ENCODE data around the gene ZNF343. TPM values are rescaled to one million over a fixed set of nuclear protein-coding genes. Genes with fewer than 3 reads are reported as not detected.

Gene ZNF343
- total and polyA plus RNA-seq, 2 experiments from 2014 or later = 2.4 to 6.4 TPM

GRCh38 chr20:2516399-2516798 is 7.7 kb upstream of the ZNF343 start:
- H3F3A ChIP-seq (replicated peaks; ENCODE audit: low read depth) = no peaks in the 10 kb centered on the region
- H3K27me3 ChIP-seq (ENCODE audit: insufficient read depth) = peaks cover 100% of the 10 kb centered on the region
- H3K4me3 ChIP-seq = no peak overlapping the region
- no peak overlapping the region for H3K4me2 ChIP-seq
- peaks cover 52% of the 10 kb centered on the region for H3K27me3 Mint-ChIP-seq (ENCODE audit: insufficient read depth, low read depth, poor library complexity)
- H2AFZ ChIP-seq = no peak overlapping the region
- no peak for DNase-seq (ENCODE audit: low spot score)
- H3K4me1 Mint-ChIP-seq = no peaks in the 10 kb centered on the region
- H3K27ac ChIP-seq (ENCODE audit: low read depth) = no peak overlapping the region
- peaks cover 9% of the 10 kb centered on the region for H4K20me1 ChIP-seq (replicated peaks; ENCODE audit: insufficient read depth)
- H3K27ac Mint-ChIP-seq = no peak overlapping the region
- no peaks in the 10 kb centered on the region for H3K36me3 ChIP-seq (ENCODE audit: insufficient read depth)
- H3K36me3 Mint-ChIP-seq (ENCODE audit: low read depth) = no peaks in the 10 kb centered on the region
- no peaks in the 10 kb centered on the region for H3K4me1 ChIP-seq (ENCODE audit: insufficient read depth)
- TF ChIP-seq EZH2 (IDR thresholded peaks at IDR 0.05; ENCODE audit: low read depth, unreplicated experiment) = no peak
- no peak for TF ChIP-seq STAT1 (IDR thresholded peaks at IDR 0.05; ENCODE audit: unreplicated experiment)
- TF ChIP-seq ZNF114 (CRISPR knock-in tag; IDR thresholded peaks at IDR 0.05) = no peak
- TF ChIP-seq CREB1 (CRISPR knock-in tag; IDR thresholded peaks at IDR 0.05; ENCODE audit: low read depth) = no peak
- TF ChIP-seq, protein P1, sequence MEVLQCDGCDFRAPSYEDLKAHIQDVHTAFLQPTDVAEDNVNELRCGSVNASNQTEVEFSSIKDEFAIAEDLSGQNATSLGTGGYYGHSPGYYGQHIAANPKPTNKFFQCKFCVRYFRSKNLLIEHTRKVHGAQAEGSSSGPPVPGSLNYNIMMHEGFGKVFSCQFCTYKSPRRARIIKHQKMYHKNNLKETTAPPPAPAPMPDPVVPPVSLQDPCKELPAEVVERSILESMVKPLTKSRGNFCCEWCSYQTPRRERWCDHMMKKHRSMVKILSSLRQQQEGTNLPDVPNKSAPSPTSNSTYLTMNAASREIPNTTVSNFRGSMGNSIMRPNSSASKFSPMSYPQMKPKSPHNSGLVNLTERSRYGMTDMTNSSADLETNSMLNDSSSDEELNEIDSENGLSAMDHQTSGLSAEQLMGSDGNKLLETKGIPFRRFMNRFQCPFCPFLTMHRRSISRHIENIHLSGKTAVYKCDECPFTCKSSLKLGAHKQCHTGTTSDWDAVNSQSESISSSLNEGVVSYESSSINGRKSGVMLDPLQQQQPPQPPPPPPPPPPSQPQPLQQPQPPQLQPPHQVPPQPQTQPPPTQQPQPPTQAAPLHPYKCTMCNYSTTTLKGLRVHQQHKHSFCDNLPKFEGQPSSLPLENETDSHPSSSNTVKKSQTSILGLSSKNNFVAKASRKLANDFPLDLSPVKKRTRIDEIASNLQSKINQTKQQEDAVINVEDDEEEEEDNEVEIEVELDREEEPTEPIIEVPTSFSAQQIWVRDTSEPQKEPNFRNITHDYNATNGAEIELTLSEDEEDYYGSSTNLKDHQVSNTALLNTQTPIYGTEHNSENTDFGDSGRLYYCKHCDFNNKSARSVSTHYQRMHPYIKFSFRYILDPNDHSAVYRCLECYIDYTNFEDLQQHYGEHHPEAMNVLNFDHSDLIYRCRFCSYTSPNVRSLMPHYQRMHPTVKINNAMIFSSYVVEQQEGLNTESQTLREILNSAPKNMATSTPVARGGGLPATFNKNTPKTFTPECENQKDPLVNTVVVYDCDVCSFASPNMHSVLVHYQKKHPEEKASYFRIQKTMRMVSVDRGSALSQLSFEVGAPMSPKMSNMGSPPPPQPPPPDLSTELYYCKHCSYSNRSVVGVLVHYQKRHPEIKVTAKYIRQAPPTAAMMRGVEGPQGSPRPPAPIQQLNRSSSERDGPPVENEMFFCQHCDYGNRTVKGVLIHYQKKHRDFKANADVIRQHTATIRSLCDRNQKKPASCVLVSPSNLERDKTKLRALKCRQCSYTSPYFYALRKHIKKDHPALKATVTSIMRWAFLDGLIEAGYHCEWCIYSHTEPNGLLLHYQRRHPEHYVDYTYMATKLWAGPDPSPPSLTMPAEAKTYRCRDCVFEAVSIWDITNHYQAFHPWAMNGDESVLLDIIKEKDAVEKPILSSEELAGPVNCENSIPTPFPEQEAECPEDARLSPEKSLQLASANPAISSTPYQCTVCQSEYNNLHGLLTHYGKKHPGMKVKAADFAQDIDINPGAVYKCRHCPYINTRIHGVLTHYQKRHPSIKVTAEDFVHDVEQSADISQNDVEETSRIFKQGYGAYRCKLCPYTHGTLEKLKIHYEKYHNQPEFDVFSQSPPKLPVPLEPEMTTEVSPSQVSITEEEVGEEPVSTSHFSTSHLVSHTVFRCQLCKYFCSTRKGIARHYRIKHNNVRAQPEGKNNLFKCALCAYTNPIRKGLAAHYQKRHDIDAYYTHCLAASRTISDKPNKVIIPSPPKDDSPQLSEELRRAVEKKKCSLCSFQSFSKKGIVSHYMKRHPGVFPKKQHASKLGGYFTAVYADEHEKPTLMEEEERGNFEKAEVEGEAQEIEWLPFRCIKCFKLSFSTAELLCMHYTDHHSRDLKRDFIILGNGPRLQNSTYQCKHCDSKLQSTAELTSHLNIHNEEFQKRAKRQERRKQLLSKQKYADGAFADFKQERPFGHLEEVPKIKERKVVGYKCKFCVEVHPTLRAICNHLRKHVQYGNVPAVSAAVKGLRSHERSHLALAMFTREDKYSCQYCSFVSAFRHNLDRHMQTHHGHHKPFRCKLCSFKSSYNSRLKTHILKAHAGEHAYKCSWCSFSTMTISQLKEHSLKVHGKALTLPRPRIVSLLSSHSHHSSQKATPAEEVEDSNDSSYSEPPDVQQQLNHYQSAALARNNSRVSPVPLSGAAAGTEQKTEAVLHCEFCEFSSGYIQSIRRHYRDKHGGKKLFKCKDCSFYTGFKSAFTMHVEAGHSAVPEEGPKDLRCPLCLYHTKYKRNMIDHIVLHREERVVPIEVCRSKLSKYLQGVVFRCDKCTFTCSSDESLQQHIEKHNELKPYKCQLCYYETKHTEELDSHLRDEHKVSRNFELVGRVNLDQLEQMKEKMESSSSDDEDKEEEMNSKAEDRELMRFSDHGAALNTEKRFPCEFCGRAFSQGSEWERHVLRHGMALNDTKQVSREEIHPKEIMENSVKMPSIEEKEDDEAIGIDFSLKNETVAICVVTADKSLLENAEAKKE (CRISPR knock-in tag; IDR thresholded peaks at IDR 0.05) = no peak
- no peak for TF ChIP-seq POLR2AphosphoS5 (IDR thresholded peaks at IDR 0.05; ENCODE audit: low read depth)
- H3K4me3 Mint-ChIP-seq = no peak overlapping the region
- H3K9me2 ChIP-seq (ENCODE audit: insufficient read depth) = no peaks in the 10 kb centered on the region
- no peak for ATAC-seq
- H3K9me3 Mint-ChIP-seq = no peaks in the 10 kb centered on the region; the same call in 2 of the 3 replicates
- H3K79me2 ChIP-seq (replicated peaks; ENCODE audit: insufficient read depth) = no peaks in the 10 kb centered on the region

DNA sequence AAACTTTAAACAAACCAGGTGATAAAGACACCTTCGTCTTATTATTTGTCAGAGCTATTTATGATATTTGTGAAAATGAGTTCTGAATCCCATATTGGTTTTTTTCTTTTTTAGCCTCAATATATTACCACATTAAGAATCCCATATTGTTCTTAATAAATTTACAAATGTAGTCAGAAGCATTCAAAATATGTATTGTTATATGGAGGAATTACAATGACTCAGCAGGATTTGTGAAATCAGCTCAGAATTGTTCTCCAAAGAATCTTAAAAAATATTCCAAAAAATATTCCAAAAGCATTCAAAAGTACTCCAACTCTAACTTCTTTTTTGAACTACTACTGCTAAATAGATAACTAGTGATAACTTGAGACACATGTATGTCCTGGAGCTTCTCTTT is 6.5 kb upstream of the ZNF343 start:
- no peak overlapping the region for H3K27ac ChIP-seq (ENCODE audit: low read depth)
- DNase-seq (ENCODE audit: low spot score) (no peak), ATAC-seq (no peak)
- Mint-ChIP-seq H3K9me3 (no peaks in the 10 kb centered on the region; the same call in 2 of the 3 replicates), H3K4me1 (0 out of 3 replicates have a peak, but pooled peaks cover 2% of the 10 kb centered on the region), H3K27me3 (ENCODE audit: insufficient read depth, low read depth, poor library complexity) (peaks cover 55% of the 10 kb centered on the region), H3K27ac (no peak overlapping the region), H3K4me3 (no peak overlapping the region), H3K36me3 (ENCODE audit: low read depth) (no peaks in the 10 kb centered on the region)
- no peaks in the 10 kb centered on the region for H3K9me2 ChIP-seq (ENCODE audit: insufficient read depth)
- no peak overlapping the region for H2AFZ ChIP-seq
- H3K27me3 ChIP-seq (ENCODE audit: insufficient read depth) = peaks cover 100% of the 10 kb centered on the region
- no peak overlapping the region for H3K4me3 ChIP-seq
- no peaks in the 10 kb centered on the region for H3K36me3 ChIP-seq (ENCODE audit: insufficient read depth)
- H3K4me2 ChIP-seq = no peak overlapping the region
- no peaks in the 10 kb centered on the region for H3K4me1 ChIP-seq (ENCODE audit: insufficient read depth)
- H3F3A ChIP-seq (replicated peaks; ENCODE audit: low read depth) = no peaks in the 10 kb centered on the region
- H4K20me1 ChIP-seq (replicated peaks; ENCODE audit: insufficient read depth) = peaks cover 9% of the 10 kb centered on the region
- no peaks in the 10 kb centered on the region for H3K79me2 ChIP-seq (replicated peaks; ENCODE audit: insufficient read depth)
- no peak for TF ChIP-seq EZH2 (IDR thresholded peaks at IDR 0.05; ENCODE audit: low read depth, unreplicated experiment)
- TF ChIP-seq, protein P1 (CRISPR knock-in tag; IDR thresholded peaks at IDR 0.05) = no peak
